Gastroesophageal sphincter (tissue), 3 donors: ENCODE measurements around the gene SF1.

Experiments used
- EP300 ChIP-seq: sonication (generic); formaldehyde crosslinking; IDR thresholded peaks from one replicate; pipeline ENCODE4 v1.6.1; 2017; ENCODE audit warnings: antibody characterized with exemption, mild to moderate bottlenecking
- POLR2A ChIP-seq, 2 donors: fragments of 450-650 bp; IDR thresholded peaks; one replicate each; pipeline ENCODE4 v1.6.1; 2017; ENCODE audit warnings: antibody characterized with exemption in 2 of 2, mild to moderate bottlenecking in 2 of 2, moderate library complexity in 1 of 2
- POLR2AphosphoS5 ChIP-seq: sonication (generic); formaldehyde crosslinking; IDR thresholded peaks from one replicate; pipeline ENCODE4 v1.6.1; 2017; ENCODE audit warnings: antibody characterized with exemption
- TF ChIP-seq, protein P1 (sequence below), 4 experiments: fragments of 200-600 bp in 2 of 4; fragments of 450-650 bp in 2 of 4; sonication (generic) in 1 of 4; IDR thresholded peaks; one replicate each; pipeline ENCODE4 v1.5.1; 2017 to 2019; ENCODE audit warnings: antibody characterized with exemption in 4 of 4, mild to moderate bottlenecking in 2 of 4, moderate library complexity in 2 of 4

DNA sequence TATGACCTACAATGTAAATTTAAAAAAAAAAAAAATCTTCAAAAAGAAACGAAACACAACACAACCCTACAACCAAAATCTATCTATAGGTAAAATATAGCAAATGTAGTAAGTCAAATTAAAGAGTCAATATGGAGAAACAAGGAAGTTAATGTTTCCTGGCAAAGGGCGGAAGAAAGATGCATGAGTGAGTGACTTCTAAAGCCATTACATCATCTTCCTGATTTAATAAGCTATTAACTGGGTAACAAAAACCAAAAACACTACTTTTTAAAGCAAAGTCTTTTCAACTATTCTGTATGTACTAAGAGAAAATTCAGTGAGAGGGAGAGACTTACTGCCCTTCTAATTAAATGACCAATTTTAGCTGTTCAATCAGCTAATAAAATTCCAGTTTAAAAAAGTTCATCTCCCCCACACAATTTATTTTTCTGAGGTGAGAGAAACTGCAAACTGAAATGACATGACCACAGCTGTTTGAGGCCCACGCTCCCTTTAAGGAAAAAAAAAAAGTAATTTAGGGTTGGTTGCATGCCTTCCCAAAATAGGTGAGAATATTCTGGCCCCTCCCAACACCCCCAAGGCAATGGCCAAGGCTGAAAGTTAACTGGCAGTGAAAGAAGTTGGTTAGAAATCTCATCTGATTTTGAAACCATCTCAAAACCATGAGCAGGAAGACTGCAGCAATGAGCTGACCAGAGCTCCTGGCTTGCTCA, 5.9 kb downstream of the SF1 start:
- TF ChIP-seq, protein P1, sequence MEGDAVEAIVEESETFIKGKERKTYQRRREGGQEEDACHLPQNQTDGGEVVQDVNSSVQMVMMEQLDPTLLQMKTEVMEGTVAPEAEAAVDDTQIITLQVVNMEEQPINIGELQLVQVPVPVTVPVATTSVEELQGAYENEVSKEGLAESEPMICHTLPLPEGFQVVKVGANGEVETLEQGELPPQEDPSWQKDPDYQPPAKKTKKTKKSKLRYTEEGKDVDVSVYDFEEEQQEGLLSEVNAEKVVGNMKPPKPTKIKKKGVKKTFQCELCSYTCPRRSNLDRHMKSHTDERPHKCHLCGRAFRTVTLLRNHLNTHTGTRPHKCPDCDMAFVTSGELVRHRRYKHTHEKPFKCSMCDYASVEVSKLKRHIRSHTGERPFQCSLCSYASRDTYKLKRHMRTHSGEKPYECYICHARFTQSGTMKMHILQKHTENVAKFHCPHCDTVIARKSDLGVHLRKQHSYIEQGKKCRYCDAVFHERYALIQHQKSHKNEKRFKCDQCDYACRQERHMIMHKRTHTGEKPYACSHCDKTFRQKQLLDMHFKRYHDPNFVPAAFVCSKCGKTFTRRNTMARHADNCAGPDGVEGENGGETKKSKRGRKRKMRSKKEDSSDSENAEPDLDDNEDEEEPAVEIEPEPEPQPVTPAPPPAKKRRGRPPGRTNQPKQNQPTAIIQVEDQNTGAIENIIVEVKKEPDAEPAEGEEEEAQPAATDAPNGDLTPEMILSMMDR (IDR thresholded peaks at IDR 0.05) = no peak
- no peak for TF ChIP-seq POLR2AphosphoS5
- TF ChIP-seq POLR2A (IDR thresholded peaks at IDR 0.05) = no peak
- TF ChIP-seq EP300 = no peak
